Activated CD4-positive, alpha-beta T cell treated with anti-CD3 and anti-CD28 coated beads for 4 hours (primary cell): ENCODE measurements around the gene NSD1.
"Not testable (repeated sequence)": the region's sequence is repeated elsewhere in the genome, so short reads cannot be mapped to it uniquely, and the experiment has no call there.

ENCODE experiments used
- DNase-seq, 2 donors: peaks; one replicate each; pipeline ENCODE4 v3.0.0-alpha.2; 2020

NSD1 gene

DNA sequence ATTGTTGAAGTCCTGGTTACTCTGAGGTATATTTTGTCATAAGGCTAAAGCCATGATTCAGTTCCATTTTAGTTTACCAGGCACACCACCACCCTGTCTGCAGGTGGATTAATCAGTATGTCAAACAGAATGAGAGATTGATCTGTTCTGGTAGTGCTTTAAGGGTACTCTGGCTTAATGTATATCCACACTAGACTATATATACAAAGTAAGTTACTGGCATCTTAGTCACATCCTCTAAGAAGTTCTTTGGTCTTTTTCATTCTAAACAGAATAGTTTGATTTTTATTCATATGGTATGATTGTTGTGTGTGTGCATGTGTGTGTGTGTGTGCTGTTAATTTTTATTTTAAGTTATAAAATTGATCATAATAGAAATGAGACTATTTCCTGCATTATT is 108.2 kb downstream of the NSD1 start:
- DNase-seq = no peak

DNA sequence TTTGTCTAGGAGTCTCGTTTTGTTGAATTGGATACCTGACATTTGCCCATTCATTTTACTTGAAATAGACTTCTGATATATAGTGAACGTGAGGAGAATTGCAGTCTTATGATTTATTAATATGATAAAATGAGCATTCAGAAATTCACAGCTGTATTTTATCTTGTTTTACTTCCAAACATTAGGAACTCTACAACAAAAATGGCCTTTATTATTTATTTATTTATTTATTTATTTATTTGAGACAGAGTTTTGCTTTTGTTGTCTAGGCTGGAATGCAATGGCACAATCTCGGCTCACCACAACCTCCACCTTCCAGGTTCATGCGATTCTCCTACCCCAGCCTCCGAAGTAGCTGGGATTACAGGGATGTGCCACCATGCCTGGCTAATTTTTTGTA is 108.7 kb downstream of the NSD1 start:
- no peak for DNase-seq

DNA sequence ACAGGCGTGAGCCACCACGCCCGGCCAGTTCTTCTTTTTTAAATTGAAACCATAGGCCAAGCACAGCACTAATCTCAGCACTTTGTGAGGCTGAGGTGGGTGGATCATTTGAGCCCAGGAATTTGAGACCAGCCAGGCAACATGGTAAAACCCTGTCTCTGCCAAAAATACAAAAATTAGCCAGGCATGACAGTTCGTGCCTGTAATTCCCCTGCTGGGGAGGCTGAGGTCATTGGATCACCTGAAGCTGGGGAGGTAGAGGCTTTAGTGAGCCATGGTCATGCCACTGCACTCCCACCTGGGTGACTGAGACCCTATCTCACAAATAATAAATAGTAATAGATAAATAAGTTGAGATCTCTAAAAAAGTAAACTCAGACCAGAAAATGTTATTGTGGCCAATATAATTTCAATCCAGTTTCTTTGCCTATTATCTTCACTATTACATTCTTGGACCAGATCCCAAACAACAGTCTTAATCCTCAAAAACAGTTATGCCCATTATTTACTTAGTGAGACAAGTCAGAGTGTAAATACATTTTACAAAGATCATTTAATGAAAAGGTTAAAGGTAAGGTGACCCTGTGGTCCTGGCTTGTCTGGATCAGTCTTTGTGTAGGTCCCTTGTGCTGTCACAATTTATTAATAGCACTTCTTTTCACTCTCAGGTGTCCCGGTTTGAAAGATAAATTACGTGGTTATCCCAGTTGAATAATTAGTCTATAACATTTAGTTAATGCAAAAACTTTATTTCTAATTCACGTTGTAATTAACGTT is 116.4 kb downstream of the NSD1 start:
- no peak for DNase-seq

DNA sequence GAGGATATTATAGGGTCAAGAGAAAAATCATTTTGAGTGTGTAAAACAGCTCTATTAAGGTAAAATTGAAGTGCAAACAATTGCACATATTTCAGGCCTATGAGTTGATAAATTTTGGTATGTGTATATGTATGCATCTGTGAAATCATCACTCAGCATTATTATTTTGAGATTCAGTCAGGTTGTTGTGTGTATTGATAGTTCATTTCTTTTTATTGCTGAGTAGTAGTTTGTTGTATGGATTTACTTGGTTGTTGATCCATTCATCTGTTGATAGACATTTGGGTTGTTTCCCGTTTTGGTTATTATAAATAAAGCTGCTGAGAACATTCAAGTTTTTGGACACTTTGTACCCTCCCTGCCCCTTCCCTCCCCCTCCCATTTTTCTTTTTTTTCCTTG is 119.7 kb downstream of the NSD1 start:
- DNase-seq = no peak

DNA sequence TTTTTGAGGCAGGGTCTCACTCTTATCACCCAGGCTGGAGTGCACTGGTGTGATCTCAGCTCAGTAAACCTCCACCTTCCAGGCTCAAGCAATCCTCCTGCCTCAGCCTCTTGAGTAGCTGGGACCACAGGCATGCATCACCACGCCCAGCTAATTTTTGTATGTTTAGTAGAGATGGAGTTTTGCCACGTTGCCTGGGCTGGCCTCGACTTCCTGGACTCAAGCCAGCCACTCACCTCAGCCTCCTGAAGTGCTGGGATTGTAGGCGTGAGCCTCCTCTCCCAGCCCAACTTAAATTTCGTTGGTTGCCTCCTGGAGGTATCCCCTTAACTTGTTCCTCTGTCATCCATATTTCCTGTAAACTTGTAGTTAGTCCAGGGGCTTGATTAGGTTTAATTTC is 122.7 kb downstream of the NSD1 start:
- no peak for DNase-seq

DNA sequence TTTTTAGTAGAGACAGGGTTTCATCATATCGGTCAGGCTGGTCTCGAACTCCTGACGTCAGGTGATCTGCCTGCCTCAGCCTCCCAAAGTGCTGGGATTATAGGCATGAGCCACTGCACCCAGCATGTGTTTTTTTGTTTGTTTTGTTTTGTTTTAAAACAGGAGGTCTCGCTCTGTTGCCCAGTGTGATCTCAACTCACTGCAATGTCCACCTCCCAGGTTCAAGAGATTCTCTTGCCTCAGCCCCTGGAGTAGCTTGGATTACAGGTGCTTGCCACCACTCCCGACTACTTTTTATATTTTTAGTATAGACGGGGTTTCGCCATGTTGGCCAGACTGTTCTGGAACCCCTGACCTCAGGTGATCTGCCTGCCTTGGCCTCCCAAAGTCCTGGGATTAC is 125.1 kb downstream of the NSD1 start:
- DNase-seq = not testable (repeated sequence)

DNA sequence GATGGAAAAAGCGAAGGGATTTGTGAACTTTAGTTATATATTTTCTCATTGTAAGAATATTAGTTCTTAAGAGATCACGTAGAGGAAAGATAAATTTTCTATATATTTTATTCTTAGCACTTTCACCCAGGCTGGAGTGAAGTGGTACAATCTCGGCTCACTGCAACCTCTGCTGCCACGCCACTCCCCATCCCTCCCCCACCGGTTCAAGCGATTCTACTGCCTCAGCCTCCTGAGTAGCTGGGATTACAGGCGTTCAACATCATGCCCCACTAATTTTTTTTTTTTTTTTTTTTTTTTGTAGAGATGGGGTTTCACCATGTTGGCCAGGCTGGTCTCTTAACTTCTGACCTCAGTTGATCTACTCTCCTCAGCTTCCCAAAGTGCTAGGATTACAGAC is 127.4 kb downstream of the NSD1 start:
- no peak for DNase-seq

DNA sequence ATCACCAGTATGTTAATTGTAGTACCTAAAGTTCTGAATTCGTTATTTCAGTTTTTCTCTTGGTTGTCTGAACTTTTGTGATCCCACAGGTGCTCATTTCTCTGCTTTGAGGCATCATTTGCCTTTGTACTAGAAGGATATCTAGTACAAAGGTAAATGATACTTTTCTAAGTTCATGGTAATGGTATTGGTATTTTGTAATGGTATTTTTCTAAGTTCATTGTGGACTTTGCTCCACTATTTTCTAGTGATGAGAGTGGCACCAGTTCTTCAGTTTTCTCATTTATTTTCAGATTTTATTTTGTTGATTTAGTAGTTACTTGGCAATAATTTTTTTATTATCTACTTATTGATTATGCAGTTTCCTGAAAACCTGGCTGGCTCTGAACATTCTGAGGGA is 127.9 kb downstream of the NSD1 start:
- DNase-seq = no peak

DNA sequence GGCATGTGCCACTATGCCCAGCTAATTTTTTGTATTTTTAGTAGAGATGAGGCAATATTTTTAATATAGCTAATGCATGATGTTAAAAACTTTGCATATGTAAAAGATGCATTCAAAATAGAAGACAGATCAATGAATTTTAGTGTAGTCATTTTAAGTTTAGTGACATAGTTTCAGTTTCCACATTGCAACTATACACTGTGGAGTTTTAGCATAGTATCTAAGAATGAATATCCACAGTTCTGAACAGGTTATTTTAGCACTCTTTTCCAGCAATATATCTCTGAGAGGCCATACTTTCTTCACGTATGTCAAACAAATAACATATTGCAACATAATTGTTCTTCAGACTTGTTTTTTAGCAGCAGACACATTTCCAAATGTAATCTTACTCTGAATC is 130.6 kb downstream of the NSD1 start:
- no peak for DNase-seq

DNA sequence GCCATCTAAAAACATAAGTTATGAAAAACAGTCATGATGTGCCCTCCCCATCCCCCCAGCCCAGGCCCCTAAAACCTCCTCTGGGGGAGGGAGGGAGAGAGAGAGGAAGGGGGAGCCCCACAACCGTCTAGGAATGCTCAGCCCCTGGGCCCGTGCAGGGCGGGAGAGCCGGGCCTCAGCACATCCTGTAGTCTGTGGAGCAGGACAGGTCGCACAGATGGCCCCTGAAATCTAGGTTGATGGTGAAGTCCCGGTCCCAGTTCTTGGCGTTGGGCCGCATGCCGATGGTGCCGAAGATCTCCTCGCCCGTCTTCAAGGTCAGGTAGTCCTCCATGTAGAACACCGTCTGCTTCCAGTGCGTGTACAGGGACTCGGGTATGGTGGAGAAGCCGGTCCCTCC is 131.8 kb downstream of the NSD1 start:
- DNase-seq = no peak

DNA sequence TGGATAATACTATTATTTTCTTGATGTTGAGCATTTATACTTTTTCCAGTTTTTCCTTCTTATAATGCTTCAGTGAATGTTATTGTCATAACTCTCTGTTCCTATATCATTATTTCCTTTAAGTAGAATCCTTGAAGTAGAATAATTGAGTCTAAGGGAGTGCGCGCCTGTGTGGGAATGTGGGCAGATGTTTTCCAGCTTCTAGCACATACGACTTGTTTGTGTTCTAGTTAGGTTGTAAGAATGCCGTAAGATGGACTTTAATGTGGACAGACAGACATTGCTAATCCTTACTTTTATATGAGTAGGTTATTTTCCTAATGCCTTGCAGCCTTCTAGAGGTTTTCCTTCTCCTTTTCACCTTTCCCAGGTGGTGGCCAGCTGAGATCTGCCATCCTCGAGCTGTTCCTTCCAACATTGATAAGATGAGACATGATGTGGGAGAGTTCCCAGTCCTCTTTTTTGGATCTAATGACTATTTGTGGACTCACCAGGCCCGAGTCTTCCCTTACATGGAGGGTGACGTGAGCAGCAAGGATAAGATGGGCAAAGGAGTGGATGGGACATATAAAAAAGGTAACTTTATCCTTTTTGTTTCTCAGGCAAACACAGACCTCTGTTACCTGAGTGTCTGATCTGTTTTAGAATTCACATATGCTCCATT is 135.8 kb downstream of the NSD1 start:
- no peak for DNase-seq

DNA sequence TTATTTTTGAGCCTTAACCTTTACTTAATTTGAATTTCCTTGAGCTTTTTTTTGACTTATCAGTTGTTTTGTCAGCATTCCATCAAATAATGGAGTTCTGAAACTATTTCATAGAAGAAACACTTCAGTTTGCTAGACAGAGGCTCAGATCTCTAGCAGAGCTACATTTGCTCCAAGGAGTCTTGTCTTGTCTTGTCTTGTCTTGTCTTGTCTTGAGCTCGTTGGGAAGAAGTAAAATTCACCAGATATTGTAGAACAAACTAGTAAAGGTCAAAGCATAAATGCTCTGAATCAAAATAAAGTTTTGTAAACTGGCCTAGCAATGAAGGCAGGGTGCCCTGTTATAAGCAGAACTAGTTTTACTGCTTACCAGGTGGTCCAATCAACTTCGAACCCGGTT is 136.4 kb downstream of the NSD1 start:
- DNase-seq = no peak

DNA sequence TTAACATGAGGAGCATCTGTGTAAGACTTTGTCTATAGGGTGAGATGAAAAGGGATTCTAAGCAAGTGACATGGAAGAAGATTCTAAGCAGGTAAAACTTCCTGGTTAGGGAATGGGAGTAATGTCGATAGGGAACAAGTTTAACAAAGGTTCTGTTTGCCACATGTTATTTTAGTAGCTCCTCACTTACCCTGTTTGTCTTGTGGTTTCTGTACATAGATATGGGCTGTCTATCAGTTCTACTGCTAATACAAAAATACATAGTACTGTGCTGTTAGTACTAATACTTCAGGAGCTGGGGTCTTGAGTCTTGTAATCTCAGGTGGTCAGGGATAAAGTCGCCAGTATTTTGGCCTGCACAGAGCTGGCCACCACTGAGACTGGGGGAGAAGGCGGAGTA is 137.1 kb downstream of the NSD1 start:
- no peak for DNase-seq

DNA sequence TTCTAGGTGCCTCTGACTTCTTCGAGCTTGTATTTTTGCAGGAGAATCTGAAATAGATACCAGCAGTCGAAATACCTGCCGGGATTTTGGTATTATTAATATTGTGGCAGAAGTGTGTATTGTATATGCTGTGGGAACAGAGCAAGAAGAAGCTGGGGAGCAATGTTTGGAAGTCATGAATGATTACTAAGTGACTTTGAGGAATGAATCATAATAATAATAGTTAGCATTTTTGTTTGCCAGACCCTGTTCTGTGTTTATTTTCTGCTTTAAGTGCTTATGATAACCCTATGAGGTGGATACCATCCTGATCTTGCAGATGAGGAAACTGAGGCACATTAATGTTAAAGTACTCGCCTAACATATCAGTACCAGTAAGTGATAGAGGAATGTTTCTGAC is 137.5 kb downstream of the NSD1 start:
- no peak for DNase-seq

DNA sequence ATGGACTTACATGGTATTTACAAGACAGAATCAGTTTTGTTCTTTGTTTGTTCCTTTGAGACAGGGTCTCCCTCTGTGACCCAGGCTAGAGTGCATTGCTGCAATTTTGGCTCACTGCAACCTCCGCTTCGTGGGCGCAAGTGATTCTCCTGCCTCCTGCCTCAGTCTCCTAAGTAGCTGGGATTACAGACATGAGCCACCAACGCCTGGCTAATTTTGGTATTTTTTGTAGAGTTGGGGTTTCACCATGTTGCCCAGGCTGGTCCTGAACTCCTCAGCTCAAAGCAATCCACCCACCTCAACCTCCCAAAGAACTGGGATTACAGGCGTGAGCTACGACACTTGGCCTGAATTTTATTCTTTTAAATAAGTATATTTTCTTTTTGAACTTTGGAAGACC is 142.3 kb downstream of the NSD1 start:
- no peak for DNase-seq

DNA sequence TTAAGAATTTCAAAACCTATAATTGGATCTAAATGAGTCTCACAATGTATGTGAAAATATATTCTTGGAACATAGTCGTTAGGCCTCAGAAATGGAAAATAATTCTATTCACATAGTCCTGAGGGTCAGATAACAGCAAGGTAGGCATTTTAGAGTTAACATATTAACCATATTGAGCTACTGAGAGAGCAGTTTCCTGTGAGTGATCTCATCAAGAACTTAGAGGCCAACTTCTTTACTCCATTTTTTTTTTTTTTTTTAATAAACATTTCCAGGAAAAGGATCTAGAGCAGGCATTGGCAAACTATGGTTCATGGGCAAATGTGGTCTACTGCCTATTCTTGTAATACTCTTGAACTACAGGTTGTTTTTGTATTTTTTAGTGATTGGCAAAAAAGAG is 143.3 kb downstream of the NSD1 start:
- DNase-seq = no peak

DNA sequence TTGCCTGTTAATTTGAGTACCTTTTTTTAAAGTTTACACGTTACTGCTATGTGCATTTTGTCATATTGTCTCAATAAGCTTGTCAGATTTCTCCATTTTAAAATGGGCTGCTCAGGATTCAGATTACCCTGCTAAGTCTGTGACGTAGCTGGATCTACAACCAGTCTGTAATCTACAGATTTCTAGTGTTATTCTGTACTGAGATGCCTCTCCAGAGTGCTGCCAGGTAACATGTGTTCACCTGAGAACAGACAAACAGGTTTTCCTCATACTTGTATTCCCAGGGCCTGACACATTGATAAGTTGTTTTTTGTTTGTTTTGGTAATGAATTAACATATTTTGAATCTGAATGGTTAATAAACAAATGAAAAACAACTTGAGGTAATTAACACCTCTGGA is 154.6 kb downstream of the NSD1 start:
- DNase-seq = no peak

DNA sequence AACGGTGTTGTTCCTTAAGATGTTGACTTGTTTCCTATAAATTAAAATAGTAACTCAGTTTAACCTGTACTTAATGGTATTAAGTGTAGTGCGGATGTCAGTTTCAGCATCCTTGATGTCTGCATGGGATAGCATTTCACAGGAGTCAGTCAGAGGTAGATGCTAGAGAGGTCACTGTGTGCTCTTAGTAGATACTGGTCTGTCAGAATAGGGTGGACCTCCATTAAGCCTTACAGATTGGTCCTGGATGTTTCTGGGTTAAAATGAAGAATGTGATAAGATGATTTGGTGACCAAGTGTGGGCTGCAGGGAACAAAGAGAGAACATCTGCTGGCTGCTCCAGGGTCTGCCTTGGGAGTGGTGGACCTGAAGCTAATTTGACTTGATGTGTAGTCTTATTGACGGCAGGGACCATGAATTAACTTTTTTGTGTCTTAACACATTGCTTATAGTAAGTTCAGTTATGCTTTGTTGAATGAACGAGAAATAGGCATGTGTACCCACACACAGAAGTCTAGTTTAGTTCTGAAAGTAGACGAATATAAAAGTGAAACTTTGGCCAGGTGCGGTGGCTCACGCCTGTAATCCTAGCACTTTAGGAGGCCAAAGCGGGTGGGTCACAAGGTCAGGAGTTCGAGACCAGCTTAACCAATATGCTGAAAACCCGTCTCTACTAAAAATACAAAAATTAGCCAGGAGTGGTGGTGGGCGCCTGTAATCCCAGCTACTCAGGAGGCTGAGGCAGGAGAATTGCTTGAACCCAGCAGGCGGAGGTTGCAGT is 157.4 kb downstream of the NSD1 start:
- no peak for DNase-seq

DNA sequence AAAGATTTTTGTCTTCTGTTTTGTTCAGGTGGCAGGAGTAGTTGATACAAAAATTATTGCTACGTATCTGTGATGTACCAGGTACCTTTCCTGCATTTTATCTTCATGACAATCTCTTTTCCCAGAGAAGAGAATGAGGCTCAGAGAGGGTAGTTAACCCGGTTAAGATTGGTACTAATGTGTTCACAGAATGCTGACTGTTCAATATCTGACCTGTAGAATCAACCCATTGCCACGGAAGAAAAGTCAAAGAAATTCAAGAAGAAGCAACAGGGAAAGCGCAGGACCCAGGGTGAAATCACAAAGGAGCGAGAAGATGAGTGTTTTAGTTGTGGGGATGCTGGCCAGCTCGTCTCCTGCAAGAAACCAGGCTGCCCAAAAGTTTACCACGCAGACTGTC is 158.2 kb downstream of the NSD1 start:
- DNase-seq = no peak

DNA sequence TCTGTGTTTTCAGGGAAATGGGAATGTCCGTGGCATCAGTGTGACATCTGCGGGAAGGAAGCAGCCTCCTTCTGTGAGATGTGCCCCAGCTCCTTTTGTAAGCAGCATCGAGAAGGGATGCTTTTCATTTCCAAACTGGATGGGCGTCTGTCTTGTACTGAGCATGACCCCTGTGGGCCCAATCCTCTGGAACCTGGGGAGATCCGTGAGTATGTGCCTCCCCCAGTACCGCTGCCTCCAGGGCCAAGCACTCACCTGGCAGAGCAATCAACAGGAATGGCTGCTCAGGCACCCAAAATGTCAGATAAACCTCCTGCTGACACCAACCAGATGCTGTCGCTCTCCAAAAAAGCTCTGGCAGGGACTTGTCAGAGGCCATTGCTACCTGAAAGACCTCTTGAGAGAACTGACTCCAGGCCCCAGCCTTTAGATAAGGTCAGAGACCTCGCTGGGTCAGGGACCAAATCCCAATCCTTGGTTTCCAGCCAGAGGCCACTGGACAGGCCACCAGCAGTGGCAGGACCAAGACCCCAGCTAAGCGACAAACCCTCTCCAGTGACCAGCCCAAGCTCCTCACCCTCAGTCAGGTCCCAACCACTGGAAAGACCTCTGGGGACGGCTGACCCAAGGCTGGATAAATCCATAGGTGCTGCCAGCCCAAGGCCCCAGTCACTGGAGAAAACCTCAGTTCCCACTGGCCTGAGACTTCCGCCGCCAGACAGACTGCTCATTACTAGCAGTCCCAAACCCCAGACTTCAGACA is 160.4 kb downstream of the NSD1 start:
- DNase-seq = no peak

DNA sequence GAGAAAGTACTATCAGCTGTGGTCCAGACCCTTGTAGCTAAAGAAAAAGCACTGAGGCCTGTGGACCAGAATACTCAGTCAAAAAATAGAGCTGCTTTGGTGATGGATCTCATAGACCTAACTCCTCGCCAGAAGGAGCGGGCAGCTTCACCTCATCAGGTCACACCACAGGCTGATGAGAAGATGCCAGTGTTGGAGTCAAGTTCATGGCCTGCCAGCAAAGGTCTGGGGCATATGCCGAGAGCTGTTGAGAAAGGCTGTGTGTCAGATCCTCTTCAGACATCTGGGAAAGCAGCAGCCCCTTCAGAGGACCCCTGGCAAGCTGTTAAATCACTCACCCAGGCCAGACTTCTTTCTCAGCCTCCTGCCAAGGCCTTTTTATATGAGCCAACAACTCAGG is 161.1 kb downstream of the NSD1 start:
- no peak for DNase-seq

DNA sequence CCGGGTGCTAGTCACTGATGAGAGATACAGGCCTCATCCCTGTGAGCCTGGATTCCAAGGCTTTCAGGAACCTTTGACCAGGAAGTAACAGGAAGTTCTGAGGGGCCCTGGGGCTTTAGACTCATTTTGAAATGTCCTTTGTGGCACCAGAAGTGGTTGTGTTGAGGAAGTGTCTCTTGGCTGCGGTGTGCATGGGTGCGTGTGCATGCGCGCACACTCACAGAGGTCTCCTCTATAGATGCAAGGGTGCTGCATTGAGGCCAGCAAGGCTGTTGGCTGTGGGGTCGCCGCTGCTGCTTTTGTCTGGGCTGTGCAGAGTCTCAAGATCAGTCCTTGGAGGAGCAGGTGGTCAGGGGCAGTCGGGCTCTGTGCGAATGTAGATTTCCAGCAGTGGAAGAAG is 162.4 kb downstream of the NSD1 start:
- DNase-seq = no peak

DNA sequence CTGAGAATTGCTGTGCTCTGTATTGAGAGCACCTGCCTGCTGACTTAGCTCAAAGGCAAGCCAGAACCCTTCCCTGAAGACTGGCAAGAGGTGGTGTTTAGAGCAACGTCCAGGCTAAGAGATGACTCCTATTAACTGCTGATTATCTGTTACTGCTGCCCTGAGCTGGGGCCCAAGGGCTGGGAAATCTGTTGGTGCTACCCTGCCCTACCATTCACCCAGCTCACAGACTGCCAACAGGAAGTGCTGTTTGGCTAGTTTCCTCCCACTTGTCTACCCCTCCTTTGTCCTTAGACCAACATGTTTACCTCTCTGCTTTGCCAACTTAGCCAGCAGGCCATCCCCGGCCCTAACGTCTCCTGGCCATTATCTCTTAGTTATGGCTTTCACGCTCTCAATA is 163.0 kb downstream of the NSD1 start:
- no peak for DNase-seq
